Measurements from ENCODE around the gene KLF5. TPM values are rescaled to one million over a fixed set of nuclear protein-coding genes. Genes with fewer than 3 reads are reported as not detected.

Gene KLF5
- total RNA-seq, 2 experiments from 2014 or later = 0.29 to 0.82 TPM

DNA sequence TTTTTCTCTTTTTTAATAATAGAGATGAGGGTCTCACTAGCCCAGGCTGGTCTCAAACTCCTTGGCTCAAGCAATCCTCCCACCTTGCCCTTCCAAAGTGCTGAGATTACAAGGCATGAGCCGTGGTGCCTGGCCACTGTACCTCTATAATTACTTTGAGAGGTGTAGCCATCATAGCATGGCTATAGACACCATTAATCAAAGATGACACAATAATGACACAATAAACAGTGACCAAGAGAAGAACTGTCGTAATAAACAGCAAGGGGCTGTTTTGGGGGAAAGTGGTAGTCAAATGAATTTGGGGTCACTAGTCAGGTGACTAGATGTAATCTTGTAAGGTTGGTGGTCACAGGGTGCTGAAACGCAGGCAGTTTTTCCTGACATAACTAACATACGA, 30.4 kb downstream of the KLF5 start:
- H3K4me1 ChIP-seq (ENCODE audit: insufficient read depth, low read length, poor library complexity, severe bottlenecking) = no peaks in the 10 kb centered on the region
- no peaks in the 10 kb centered on the region for H3K79me2 ChIP-seq (ENCODE audit: insufficient read depth, low read depth, low read length)
- H3K4me3 ChIP-seq (ENCODE audit: low read depth, low read length, poor library complexity, severe bottlenecking) = no peak overlapping the region
- no peak overlapping the region for H2AFZ ChIP-seq (ENCODE audit: low read length)
- H3K36me3 ChIP-seq (ENCODE audit: insufficient read depth, low read length) = no peaks in the 10 kb centered on the region
- no peaks in the 10 kb centered on the region for H3K9me3 ChIP-seq (ENCODE audit: low read length)
- BruUV-seq (replicated peaks) = no TSS peak
- CTCF ChIA-PET (ENCODE audit: unreplicated experiment) = no interaction called here
- no peak for TF ChIP-seq EZH2phosphoT487 (IDR thresholded peaks at IDR 0.05; ENCODE audit: borderline replicate concordance, low read depth, low read length)
- no peak for DNase-seq (ENCODE audit: low spot score)
- POLR2A ChIA-PET = no interaction called here
- intact Hi-C loops (cut with micrococcal nuclease; ENCODE audit: unreplicated experiment) = no loop called here
- no peaks in the 10 kb centered on the region for H4K20me1 ChIP-seq (ENCODE audit: insufficient read depth, low read length)
- H3K27ac ChIP-seq (ENCODE audit: low read depth, low read length, poor library complexity, severe bottlenecking) = no peak overlapping the region
- H3K4me2 ChIP-seq (ENCODE audit: low read length) = no peak overlapping the region
- H3K9me2 ChIP-seq (ENCODE audit: insufficient read depth, low read length) = no peaks in the 10 kb centered on the region

DNA sequence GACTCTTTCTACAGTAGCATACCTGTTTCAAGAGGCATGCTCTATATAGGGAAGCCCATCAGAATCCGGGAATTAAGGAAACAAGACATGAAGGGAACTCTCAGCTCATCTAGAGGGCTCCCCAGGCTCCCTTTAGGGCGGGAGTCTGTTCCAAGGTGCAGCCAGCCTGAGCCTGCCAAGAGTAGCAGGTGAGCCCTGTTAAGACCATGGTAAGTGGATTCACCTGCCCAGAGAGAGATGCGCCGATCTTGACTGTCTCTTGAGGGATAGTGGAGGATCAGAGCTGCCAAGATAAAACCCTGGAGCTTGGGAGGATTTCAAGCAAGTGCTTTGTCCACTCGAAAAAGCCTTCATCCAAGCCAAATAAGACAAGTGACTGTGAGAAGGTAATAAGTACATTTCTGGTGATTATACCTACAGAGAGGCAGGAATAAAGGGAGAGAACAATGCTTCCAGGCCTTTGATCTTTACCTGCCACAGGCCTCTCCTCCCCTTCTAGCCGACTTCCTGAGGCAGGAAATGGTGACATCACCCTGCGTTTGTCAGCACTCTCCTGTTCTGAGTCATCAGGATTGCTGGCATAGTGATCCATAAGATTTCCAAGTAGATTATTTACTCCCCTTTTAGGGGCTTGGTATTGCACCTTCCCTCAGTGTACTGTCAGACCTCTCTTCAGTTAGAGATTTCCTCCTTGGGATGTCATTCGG, 31.5 kb downstream of the KLF5 start:
- TF ChIP-seq EZH2phosphoT487 (IDR thresholded peaks at IDR 0.05; ENCODE audit: borderline replicate concordance, low read depth, low read length) = no peak
- TF ChIP-seq, protein P1, sequence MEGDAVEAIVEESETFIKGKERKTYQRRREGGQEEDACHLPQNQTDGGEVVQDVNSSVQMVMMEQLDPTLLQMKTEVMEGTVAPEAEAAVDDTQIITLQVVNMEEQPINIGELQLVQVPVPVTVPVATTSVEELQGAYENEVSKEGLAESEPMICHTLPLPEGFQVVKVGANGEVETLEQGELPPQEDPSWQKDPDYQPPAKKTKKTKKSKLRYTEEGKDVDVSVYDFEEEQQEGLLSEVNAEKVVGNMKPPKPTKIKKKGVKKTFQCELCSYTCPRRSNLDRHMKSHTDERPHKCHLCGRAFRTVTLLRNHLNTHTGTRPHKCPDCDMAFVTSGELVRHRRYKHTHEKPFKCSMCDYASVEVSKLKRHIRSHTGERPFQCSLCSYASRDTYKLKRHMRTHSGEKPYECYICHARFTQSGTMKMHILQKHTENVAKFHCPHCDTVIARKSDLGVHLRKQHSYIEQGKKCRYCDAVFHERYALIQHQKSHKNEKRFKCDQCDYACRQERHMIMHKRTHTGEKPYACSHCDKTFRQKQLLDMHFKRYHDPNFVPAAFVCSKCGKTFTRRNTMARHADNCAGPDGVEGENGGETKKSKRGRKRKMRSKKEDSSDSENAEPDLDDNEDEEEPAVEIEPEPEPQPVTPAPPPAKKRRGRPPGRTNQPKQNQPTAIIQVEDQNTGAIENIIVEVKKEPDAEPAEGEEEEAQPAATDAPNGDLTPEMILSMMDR (conservative IDR thresholded peaks at IDR 0.05; ENCODE audit: low read length) = no peak
- H4K20me1 ChIP-seq (ENCODE audit: insufficient read depth, low read length) = no peaks in the 10 kb centered on the region
- ChIA-PET CTCF (ENCODE audit: unreplicated experiment) (no interaction called here), POLR2A (no interaction called here)
- intact Hi-C loops (cut with micrococcal nuclease; ENCODE audit: unreplicated experiment) = no loop called here
- no peak overlapping the region for H3K27ac ChIP-seq (ENCODE audit: low read depth, low read length, poor library complexity, severe bottlenecking)
- no peak overlapping the region for H2AFZ ChIP-seq (ENCODE audit: low read length)
- H3K9me2 ChIP-seq (ENCODE audit: insufficient read depth, low read length) = no peaks in the 10 kb centered on the region
- no peaks in the 10 kb centered on the region for H3K79me2 ChIP-seq (ENCODE audit: insufficient read depth, low read depth, low read length)
- no peaks in the 10 kb centered on the region for H3K36me3 ChIP-seq (ENCODE audit: insufficient read depth, low read length)
- no peaks in the 10 kb centered on the region for H3K9me3 ChIP-seq (ENCODE audit: low read length)
- BruUV-seq (replicated peaks) = no TSS peak
- no peak overlapping the region for H3K4me2 ChIP-seq (ENCODE audit: low read length)
- no peak overlapping the region for H3K4me3 ChIP-seq (ENCODE audit: low read depth, low read length, poor library complexity, severe bottlenecking)
- H3K4me1 ChIP-seq (ENCODE audit: insufficient read depth, low read length, poor library complexity, severe bottlenecking) = no peaks in the 10 kb centered on the region
- DNase-seq (ENCODE audit: low spot score) = no peak

DNA sequence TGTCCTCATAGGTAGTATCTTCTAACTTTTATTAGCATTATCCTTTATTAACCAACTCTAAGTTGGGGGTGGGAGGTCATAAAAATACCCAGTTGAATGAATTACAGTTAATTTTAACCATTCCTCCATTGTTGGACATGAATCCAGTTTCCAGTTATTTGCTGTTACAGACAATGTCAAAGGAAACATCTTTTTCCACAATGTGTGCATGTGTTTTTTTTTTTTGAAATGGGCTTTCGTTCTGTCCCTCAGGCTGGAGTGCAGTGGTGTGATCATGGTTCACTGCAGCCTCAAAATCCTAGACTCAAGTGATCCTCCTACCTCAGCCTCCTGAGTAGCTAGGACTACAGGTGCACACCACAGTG, 32.0 kb downstream of the KLF5 start:
- Histone ChIP-seq H3K27ac (ENCODE audit: low read depth, low read length, poor library complexity, severe bottlenecking) (no peak overlapping the region), H3K9me2 (ENCODE audit: insufficient read depth, low read length) (no peaks in the 10 kb centered on the region), H3K4me2 (ENCODE audit: low read length) (no peak overlapping the region), H3K9me3 (ENCODE audit: low read length) (no peaks in the 10 kb centered on the region), H3K36me3 (ENCODE audit: insufficient read depth, low read length) (no peaks in the 10 kb centered on the region), H3K4me3 (ENCODE audit: low read depth, low read length, poor library complexity, severe bottlenecking) (no peak overlapping the region), H3K79me2 (ENCODE audit: insufficient read depth, low read depth, low read length) (no peaks in the 10 kb centered on the region), H3K4me1 (ENCODE audit: insufficient read depth, low read length, poor library complexity, severe bottlenecking) (no peaks in the 10 kb centered on the region), H2AFZ (ENCODE audit: low read length) (no peak overlapping the region), H4K20me1 (ENCODE audit: insufficient read depth, low read length) (no peaks in the 10 kb centered on the region)
- no TSS peak for BruUV-seq (replicated peaks)
- intact Hi-C loops (cut with micrococcal nuclease; ENCODE audit: unreplicated experiment) = no loop called here
- DNase-seq (ENCODE audit: low spot score) = no peak
- TF ChIP-seq, protein P1 (conservative IDR thresholded peaks at IDR 0.05; ENCODE audit: low read length) = no peak
- TF ChIP-seq EZH2phosphoT487 (IDR thresholded peaks at IDR 0.05; ENCODE audit: borderline replicate concordance, low read depth, low read length) = no peak
- ChIA-PET POLR2A (no interaction called here), CTCF (ENCODE audit: unreplicated experiment) (no interaction called here)
